Iris pigment epithelial cell (primary cell): Measurements from ENCODE around the gene PHLDA3.
"Not testable (repeated sequence)": the region's sequence is repeated elsewhere in the genome, so short reads cannot be mapped to it uniquely, and the experiment has no call there.

Experiments
- DNase-seq: peaks from one replicate; pipeline ENCODE4 v3.0.0-alpha.2; 2011; ENCODE audit warnings: low read depth

PHLDA3 gene

DNA sequence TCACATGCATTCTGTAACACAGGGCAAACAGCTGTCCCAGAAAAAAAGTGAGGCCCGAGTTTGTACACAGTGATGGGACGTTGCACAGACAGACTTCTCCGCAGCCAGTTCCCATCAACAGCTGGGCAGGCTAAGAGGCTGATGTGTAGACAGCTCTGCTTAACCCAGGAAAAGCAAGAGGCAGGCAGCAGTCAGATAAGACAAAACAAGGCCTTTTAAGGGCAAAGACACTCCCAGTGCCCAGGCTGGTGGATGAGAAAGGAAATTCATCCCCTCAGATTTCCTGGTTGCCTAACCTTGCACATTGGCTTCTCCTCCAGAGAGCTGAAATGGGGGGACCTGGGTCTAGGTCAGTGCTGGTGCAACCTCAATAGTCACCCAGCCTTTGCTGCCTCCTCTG, 17.2 kb upstream of the PHLDA3 start:
- peak; percentile 41 for DNase-seq

GRCh38 chr1:201485184-201485774, 16.3 kb upstream of the PHLDA3 start:
- no peak for DNase-seq

GRCh38 chr1:201483373-201483949, 14.5 kb upstream of the PHLDA3 start:
- DNase-seq = no peak

DNA sequence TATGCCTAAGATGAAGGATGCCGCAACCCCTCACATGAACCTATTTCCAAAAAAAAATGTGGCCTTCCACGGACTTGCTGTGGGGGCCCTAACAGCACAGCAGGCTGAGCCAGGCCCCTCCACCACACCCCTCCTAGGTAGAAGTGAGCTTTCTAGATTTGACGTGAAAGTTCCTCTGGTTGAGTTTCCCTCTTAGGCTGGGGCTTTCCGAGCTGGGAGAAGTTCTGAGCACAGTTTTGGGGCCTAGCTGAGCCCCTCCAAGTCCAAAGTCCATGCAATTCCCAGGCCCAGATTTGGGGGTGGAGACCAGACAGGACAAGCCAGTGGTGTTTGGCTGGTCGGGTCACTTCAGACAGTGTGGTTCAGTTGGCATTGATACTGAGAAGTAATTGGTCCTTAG, 13.8 kb upstream of the PHLDA3 start:
- DNase-seq = no peak

DNA sequence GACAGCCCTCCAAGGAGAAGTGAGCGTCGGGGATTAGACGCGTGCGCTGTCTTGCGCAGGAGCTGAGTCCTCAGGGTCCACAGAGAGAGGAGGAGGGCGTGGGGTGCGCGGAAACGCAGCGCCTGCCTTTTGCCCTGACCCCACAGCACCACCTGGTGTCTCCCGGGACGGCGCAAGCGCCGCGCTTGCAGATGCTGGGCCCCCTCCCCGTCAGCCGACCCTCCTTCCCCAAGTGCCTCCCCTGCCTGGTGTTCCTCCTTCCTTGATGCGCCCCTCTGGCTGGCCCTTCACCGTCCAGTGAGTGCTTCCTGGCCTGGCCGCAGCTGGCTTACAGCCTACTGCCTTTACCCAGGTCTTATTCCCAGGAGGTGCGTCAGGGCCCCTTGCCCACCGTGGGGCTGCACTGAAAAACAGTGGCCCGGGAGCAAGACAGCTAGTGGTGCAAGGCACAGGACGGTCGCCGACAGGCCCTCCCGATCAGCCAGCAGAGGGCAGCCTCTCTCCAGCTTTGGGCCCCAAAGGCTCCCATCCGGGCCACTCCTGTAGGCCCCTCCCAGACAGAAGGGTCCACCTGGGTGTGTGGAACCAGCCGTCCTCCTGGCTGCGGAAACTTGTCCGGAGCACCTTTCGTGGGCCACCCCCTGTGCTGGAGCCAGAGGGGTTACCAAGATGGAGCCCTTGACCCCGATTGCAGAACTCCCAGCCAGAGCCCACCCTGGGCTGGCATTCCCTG, 12.9 kb upstream of the PHLDA3 start:
- DNase-seq = peak; percentile 77

DNA sequence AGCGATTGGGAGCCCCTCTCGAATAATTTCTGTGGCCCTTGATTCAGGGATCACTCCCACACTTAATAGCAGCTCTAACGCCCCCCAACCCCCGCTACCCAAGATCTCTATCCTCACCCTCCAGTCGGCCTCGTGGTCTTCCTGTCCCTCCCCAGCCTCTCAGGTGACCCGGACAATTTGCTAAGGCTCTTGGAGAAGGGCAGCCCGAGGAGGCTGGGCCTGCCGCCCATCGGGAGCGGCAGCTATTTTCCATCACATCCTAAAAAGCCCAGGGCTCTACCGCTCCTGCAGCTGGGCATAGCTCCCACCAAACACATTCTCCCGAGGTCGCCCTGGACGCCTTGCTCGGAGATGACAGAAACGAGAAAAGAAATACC, 12.0 kb upstream of the PHLDA3 start:
- no peak for DNase-seq

DNA sequence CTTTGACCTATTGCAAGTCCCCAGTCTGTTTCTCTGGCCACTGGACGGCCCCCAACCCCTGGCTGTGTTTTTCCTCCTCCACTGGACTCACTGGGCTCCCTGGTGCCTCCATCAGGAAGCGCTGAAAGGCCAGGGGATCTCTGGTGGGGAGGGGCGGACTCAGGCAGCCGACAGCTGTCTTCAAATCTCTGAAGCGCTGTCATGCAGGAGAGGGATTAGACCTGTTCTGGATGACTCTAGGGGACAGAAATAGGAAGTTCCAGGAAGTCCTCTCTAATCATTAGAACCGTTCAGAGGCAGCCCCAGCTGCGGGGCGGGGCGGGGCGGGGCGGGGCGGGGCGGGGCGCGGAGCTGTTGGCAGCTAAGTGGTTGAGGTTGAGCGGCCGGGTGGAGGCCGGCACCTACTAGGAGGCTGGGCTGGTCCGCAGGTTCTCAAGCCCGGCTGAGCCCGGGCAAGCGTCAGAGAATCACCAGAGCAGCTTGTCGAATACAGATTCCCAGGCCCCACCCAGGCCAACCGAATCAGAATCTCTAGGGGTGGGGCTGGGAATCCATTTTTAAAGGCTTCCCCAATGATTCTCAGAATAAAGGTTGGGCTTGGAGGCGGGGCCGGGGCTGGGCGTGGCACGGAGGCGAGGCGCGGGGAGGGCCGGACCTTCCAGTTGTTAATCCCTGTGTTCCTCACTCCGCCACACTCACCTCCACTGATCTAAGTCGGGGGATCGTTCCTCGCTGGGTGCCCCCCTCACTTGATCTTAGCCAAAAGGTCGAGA, 11.4 kb upstream of the PHLDA3 start:
- DNase-seq = peak; percentile 92

DNA sequence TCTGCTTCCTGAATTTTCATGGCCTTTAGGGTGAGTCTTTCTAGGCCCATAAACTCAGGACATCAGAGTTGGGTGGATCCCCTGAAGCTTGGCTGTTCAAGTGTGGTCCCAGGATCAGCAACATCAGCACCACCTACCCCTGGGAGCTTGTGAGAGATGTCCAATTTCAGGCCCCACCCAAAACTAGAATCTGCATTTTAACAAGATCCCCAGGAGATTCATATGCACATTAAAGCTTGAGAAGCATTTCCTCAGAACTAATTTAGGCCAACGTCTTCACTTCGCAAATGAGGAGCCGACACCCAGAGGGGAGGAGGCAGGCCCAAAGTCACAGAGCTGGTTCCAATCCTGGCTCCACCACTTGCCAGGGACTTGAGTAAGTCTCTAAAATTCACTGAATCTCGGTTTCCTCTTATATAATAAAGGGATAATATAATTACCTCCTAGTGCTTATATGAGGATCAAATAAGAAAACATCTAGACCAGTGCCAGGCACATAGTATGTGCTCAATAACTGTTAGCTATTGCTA, 10.3 kb upstream of the PHLDA3 start:
- no peak for DNase-seq

DNA sequence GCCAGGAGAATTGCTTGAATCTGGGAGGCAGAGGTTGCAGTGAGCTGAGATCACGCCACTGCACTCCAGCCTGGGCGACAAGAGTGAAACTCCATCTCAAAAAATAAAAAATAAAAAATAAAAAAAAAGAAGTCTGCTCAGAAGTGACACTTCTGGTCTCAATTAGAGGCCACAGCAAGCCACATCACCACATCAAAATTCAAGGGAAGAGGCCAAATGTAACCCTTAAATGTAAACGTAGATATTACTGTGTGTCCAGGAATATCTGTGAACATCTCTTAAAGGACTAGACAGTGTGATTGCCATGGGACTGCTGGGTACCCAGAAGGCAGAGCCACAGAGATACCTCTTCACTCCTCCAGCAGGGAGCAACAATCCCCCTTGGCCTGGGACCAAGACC, 9.7 kb upstream of the PHLDA3 start:
- DNase-seq = not testable (repeated sequence)

- DNase-seq = no peak
These were observed 7.8 kb upstream of the PHLDA3 start for GRCh38 chr1:201476670-201477344.

- no peak for DNase-seq
These were observed 7.1 kb upstream of the PHLDA3 start for GRCh38 chr1:201475915-201476669.

- DNase-seq = no peak
These were observed 6.1 kb upstream of the PHLDA3 start for GRCh38 chr1:201475130-201475529.

GRCh38 chr1:201473296-201473695, 4.3 kb upstream of the PHLDA3 start:
- DNase-seq = no peak

DNA sequence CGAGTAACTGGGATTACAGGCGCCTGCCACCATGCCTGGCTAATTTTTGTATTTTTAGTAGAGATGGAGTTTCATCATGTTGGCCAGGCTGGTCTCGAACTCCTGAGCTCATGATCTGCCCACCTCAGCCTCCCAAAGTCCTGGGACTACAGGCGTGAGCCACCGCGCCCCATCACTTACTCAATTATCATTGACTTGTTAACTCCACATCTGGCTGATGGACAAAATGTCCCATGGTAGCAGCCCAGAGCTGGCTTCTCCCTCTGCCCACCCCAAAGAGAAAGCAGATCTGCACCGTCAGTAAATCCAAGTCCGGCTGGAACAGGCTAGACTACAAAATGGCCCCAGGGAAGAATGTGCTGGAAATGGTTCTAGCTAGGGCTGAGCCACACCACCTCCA, 3.3 kb upstream of the PHLDA3 start:
- DNase-seq = not testable (repeated sequence)

DNA sequence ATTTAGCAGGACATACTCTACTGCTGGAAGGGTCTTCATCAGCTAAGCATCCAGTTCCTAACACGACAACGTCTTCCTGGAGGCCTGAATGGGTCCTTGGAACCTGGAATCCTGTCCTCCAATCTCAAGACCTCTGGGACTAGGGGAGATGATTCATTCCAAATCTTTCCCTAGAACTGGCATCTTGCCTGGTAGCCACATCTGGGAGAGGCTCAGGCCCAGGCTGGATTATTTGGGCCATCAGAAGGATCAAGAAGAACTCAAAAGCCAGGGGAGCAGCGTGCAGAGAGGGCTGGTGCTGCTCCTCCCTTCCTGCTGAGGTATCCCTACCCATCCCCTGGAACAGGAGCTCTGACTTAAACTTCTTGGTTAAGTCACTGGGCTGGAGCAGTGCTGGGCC, 2.8 kb upstream of the PHLDA3 start:
- DNase-seq = no peak

- DNase-seq = no peak
These were observed 1.6 kb upstream of the PHLDA3 start for GRCh38 chr1:201470581-201470980.

GRCh38 chr1:201469645-201470074, 672 bp upstream of the PHLDA3 start:
- no peak for DNase-seq

GRCh38 chr1:201468501-201468843, 516 bp downstream of the PHLDA3 start:
- peak; percentile 54 for DNase-seq

- no peak for DNase-seq
These were observed 2.5 kb downstream of the PHLDA3 start for GRCh38 chr1:201466492-201466891.

DNA sequence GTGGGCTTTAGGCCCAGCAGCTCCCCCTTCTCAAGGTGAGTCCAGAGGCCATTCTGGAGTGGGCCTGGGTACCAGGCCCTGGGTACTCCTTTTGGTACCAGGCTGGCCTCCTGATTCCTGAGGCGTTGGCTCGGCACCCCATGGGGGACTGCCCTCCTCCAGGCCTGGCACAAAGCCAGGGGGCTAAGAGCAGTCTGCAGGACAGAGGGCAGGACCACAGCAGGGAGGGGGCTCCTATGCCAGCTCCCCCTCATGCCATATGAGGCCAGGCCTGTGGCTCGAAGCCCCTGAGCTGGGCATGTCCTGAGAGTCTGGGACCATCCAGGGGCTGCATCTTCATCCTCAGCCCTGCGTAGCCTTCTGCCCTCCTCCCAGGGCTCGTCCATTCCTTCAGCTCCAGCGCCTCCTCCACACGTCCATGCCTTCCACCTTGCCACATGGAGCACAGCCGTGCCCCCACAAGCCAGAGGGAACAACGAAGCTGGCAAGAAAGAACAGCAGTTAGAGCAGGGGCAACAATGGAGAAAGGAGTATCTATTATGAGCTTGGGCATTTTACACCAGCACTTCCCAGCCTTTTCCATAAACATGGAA, 3.2 kb downstream of the PHLDA3 start:
- DNase-seq = no peak

DNA sequence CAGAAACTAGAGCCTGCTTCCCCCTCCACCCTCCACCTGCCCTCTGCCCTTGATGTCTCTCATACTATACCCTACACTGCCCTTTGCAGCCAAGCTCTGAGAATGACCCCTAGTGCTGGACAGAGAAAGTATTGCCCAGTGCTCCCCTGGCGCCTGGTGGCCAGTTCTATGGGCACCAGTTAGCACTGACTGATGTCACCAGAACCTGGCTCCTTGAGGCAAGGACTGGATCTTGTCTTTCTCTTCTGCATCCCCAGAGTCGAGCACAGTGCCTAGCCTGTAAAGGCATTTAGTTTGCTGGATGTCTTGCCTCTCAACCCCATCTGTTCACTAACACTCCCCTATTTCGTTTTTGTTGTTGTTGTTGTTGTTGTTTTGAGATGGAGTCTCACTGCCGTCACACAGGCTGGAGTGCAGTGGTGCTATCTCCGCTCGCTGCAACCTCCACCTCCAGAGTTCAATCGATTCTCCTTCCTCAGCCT, 5.9 kb downstream of the PHLDA3 start:
- no peak for DNase-seq
